Inflammatory macrophage (primary cell): Measurements from ENCODE around the gene HSDL2.
A peak's percentile ranks its signal among the peaks of the same experiment; 100 is the strongest.
"Not testable (repeated sequence)": the region's sequence is repeated elsewhere in the genome, so short reads cannot be mapped to it uniquely, and the experiment has no call there.

Experiments
- DNase-seq, 2 donors: peaks; one replicate each; pipeline ENCODE4 v3.0.0-alpha.2; 2020 to 2022
- total RNA-seq, 18 experiments: gene quantifications; one replicate each; lab custom pipeline; 2026; ENCODE audit warnings: mixed read lengths in 6 of 18, inconsistent platforms in 2 of 18; lab: John Stamatoyannopoulos, UW

Gene HSDL2
- 13.7 to 58.0 (median 27.4) reads per million in 18 experiments for total RNA-seq

- DNase-seq, result peak in 1 of 2 donors; percentile 39
These were observed at the start of gene HSDL2 for GRCh38 chr9:112380102-112380824. Gene HSDL2 (plus strand): TSS chr9:112380108. CDS start chr9:112380164, 56 bp downstream.

DNA sequence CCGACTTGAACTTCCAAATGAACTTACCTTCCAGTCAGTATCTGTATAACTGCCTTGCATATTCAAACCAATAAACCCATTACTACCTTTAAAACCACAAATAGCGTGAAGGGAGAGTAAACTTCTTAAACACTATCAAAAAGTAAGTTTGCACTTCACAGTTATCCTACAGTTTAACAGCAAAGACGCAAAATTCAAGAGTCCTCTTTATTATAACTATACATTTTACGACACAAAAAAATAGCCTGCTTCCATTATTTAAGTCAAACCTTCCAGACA lies 48.3 kb upstream of the HSDL2 start:
- DNase-seq, result peak in 1 of 2 donors; percentile 5

DNA sequence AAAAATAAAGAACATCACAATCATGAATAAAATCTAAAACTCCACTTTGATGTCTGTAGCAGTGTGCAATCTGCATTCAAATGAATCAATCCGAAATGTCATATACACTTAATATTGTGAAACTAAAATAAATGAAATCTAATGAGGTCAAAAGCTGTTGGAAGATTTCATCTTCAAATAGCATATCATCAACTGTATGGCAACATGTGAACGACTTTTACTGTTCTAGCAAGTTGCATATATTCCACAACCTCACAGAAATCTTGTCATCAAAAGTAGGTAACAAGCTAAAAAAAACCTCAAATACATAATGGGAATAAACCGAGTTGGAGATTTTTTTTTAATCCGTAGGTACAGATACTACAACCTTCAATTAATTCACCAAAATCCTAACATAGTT lies 47.7 kb upstream of the HSDL2 start:
- DNase-seq, result peak in 1 of 2 donors; percentile 40

- DNase-seq, result no peak
These were observed 47.3 kb upstream of the HSDL2 start for GRCh38 chr9:112332674-112332976.

- peak; percentile 62 to 69 for DNase-seq
These were observed 46.8 kb upstream of the HSDL2 start, which contains the start of gene PTBP3 for GRCh38 chr9:112332977-112333638. Gene PTBP3 (minus strand): TSS chr9:112333619. CDS start chr9:112297865, 35,754 bp downstream.

DNA sequence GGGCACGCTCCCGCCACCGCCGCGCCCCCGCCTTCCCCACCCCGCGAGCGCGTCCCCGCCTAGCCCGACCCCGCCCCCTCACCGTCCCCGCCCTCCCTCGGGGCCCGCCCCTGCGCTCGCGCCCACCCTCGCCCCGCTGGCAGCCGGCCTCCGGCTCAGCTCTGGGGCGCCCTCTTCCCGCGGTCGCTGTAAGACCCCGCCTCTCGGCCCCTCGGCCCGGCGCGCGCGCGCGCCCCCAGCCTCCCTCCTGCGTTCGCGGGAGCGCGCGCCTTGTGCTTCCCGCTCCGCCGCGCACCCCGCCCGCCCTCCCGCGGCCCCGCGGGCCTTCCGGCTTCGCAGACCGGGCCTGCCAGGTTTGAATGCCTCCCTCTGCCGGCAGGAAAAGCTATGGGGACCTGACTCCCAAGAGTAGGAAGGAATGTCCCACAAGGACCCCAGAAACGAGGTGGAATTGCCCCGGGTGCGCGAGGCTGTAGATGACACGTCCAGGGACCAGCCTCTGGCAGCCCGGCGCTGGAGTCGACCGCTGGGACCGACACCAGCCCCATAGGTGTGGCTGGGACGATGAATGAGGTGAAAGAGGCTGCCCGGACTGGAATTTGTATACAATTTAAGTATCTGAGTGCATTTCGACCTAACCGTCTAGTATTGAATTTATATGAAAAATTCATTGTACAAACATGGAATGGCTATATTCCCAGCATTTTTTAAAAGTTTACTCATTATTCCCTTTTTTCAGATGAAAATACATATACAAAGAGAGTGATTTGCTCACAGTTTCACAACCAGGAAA lies 46.1 kb upstream of the HSDL2 start:
- peak; percentile 95 to 96 for DNase-seq

DNA sequence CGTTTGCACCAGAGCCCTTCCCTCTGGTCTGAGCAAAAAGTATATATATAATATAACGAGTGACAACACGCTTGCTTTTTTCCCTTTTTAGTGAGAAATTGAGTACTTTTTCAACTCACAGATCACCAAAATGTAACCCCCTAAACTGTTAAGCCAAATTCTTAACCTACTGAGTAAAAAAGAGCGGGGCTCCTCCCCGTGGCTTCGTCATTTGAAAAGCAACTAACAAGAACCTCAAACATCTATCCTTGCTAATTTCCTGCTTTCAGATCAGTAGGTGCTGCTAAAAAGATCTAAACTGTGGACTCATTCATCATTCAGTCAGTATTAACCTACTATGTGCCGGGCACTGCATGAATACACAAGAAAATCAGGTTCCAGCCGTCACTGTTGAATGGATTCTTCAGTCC lies 45.5 kb upstream of the HSDL2 start:
- peak; percentile 48 to 50 for DNase-seq

- DNase-seq, result no peak
These were observed 42.4 kb upstream of the HSDL2 start for GRCh38 chr9:112337547-112337946.

DNA sequence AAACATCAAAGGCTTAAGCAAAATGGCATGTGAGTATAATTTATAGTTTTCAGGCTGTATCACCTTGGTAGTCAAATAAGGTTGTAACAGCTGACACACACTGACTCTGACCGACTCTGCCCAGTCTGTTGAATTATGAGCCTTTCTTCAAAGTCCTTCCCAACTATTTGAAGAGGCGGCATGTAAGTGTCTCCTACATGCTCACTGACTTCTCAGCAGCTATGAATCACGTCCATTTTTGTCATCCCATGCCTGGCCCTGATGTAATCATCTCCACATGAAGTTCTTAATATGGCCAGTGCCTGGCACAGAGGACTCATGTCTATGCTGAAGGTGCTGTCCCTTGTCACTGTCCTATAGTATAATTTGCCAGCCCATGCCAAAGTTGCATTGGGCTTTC lies 41.3 kb upstream of the HSDL2 start:
- DNase-seq, result peak; percentile 73 to 85

- DNase-seq, result no peak
These were observed 40.0 kb upstream of the HSDL2 start for GRCh38 chr9:112339886-112340285.

GRCh38 chr9:112341730-112342129 lies 38.2 kb upstream of the HSDL2 start:
- DNase-seq, result peak in 1 of 2 donors; percentile 42

- DNase-seq, result peak; percentile 78 to 82
These were observed 31.5 kb upstream of the HSDL2 start for GRCh38 chr9:112348257-112349007.

GRCh38 chr9:112349008-112349333 lies 30.9 kb upstream of the HSDL2 start:
- no peak for DNase-seq

GRCh38 chr9:112351184-112351583 lies 28.7 kb upstream of the HSDL2 start:
- DNase-seq, result no peak

- DNase-seq, result no peak
These were observed 27.7 kb upstream of the HSDL2 start for GRCh38 chr9:112352209-112352608.

GRCh38 chr9:112354081-112354743 lies 25.7 kb upstream of the HSDL2 start:
- DNase-seq, result no peak

DNA sequence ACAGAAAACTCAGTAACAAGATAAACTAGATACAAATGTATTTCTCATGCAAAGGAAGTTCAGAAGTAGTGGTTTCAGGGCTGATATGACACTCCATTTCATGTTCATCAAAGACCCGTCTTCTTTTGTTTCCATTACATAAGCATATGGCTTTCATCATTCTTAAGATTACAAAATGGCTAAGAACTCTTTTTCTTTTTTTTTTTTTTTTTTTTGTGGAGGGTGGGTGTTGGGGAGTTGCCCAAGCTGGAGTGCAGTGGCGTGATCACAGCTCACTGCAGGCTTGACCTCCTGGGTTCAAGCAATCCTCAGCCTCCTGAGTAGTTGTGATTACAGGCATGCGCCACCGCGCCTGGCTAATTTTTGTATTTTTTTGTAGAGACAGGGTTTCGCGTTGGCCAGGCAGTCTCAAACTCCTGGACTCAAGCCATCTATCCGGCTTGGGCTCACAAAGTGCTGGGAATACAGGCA lies 24.4 kb upstream of the HSDL2 start:
- peak in 1 of 2 donors; percentile 36 for DNase-seq

- DNase-seq, result no peak
These were observed 19.7 kb upstream of the HSDL2 start for GRCh38 chr9:112360047-112360804.

DNA sequence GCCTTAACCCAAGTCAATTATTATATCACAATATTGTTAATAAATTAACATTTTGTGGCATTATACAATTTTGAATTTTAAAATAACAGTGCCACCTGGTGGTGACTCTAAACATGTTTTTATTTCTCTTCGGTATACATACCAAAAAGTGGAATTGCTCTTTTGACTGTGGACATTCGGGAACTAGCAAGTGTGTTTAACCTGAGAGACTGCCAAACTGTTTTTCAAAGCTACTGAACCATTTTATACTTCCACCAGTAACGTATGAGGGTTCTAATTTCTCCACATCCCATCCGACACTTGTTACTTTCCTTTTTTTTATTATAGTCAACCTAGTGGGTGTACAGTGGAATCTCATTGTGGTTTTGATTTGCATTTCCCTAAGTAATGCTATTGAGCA lies 18.3 kb upstream of the HSDL2 start:
- DNase-seq, result peak; percentile 38 to 75

DNA sequence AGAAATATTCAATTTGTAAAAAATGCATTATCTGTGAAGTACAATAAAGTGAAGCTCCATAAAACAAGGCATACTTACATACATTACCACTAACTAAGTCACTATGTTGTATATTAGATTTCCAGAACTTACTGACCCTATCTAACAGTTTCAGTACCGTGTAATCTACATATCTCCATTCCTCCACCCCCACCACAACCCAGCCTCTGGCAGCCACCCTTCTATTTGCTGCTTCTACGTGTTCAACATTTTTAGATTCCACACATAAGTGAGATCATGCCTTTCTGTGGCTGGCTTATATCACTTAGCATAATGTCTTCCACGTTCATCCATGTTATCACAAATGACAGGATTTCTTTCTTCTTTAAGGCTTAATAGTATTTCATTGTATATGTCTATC lies 15.1 kb upstream of the HSDL2 start:
- no peak for DNase-seq

- not testable (repeated sequence) for DNase-seq
These were observed 14.7 kb upstream of the HSDL2 start for GRCh38 chr9:112365257-112365656.
